PFSK-1 (cell line): ENCODE data around the gene SSNA1.

Experiments
- POLR2AphosphoS5 ChIP-seq: IDR thresholded peaks from 2 replicates; pipeline ENCODE4 v1.6.1; 2012; ENCODE audit warnings: low read depth, mild to moderate bottlenecking, control low read depth, low read length, moderate library complexity
- TAF1 ChIP-seq: IDR thresholded peaks from 2 replicates; pipeline ENCODE4 v1.6.1; 2012; ENCODE audit warnings: low read length, control low read depth, borderline replicate concordance; ENCODE audit not compliant: insufficient read depth

DNA sequence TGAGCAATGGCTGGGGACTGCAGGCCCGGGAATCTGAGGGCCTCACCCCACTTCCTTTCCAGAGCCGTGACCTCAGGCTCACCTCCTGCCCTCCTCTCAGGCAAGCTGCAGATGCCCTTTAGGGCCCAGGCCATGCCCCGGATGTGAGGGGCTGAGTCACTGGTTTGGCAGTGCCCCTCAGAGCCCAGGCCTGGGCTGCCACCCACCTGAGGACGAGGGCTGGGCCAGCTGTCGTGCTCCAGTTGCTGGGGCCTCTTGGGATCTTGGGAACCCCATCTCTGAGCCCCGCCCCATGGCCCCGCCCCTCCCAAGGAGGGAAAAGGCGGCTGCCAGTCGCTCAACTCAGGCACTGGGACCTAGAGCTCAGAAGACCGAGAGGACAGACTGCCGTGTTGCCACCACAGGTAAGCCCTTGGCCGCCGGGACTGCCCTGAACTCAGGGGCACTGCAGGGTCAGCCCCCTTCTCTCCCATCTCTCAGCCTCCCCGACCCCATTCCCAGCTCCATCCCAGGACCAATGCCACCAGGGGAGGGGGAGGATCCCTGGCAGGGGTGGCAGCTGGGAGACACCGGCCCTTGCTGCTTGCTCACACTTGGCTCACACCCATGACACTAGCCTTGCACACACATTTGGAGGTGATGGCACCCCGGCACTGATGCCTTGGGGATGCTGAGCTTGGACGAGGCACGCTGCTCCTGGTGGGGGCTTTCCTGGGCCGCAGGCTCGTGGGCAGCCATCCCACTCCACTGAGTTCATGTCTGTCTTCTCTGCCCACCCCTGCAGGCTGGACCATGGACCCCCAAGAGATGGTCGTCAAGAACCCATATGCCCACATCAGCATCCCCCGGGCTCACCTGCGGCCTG lies 36.6 kb downstream of the SSNA1 start, which contains the start of gene CYSRT1:
- no peak for TF ChIP-seq POLR2AphosphoS5
- TF ChIP-seq TAF1: no peak
